SU-DHL-6 (cell line): ENCODE data around the gene HLA-B.

ENCODE experiments used
- H2AFZ ChIP-seq: fragments of 200-600 bp; sonication (generic); 2 replicates; pipeline ENCODE4 v1.6.1; 2014; ENCODE audit warnings: low read depth, mild to moderate bottlenecking, moderate library complexity, mixed read lengths, antibody characterized with exemption, low read length; ENCODE audit not compliant: severe bottlenecking
- H3F3A ChIP-seq: fragments of 200-600 bp; shearing (Covaris generic); 2 replicates; pipeline ENCODE4 v1.6.0; 2016; ENCODE audit warnings: antibody characterized with exemption, mild to moderate bottlenecking; ENCODE audit not compliant: insufficient read depth
- H3K27ac ChIP-seq: fragments of 200-600 bp; sonication (generic); 2 replicates; pipeline ENCODE4 v1.5.1; 2016; ENCODE audit warnings: low read depth, mild to moderate bottlenecking, low read length, moderate library complexity, mixed read lengths
- H3K27me3 ChIP-seq: fragments of 200-600 bp; sonication (generic), shearing (Covaris generic); 2 replicates; pipeline ENCODE4 v1.6.0; 2014; ENCODE audit warnings: mild to moderate bottlenecking, low read length
- H3K36me3 ChIP-seq: fragments of 200-600 bp; sonication (generic); 2 replicates; pipeline ENCODE4 v1.6.1; 2014; ENCODE audit warnings: mild to moderate bottlenecking, low read length, mixed read lengths
- H3K4me2 ChIP-seq: fragments of 300-600, 200-600 bp; shearing (Covaris generic), sonication (generic); 2 replicates; pipeline ENCODE4 v1.6.0; 2014; ENCODE audit warnings: low read length, low read depth, mild to moderate bottlenecking; ENCODE audit not compliant: poor library complexity, severe bottlenecking
- H3K4me3 ChIP-seq: fragments of 200-600 bp; sonication (generic); 2 replicates; pipeline ENCODE4 v1.5.1; 2014; ENCODE audit warnings: antibody characterized with exemption, low read length, mild to moderate bottlenecking, mixed read lengths; ENCODE audit not compliant: insufficient read depth, poor library complexity, severe bottlenecking
- H3K79me2 ChIP-seq: fragments of 200-600 bp; sonication (generic); 2 replicates; pipeline ENCODE4 v1.6.1; 2014; ENCODE audit warnings: mild to moderate bottlenecking, low read length, moderate library complexity; ENCODE audit not compliant: insufficient read depth
- H3K9ac ChIP-seq: fragments of 200-600 bp; sonication (generic); 2 replicates; pipeline ENCODE4 v1.7.0; 2014; ENCODE audit warnings: mild to moderate bottlenecking, low read length
- H3K9me2 ChIP-seq: fragments of 200-600 bp; sonication (generic); replicated peaks from 2 replicates; pipeline ENCODE4 v1.6.1; 2014; ENCODE audit warnings: low read length; ENCODE audit not compliant: insufficient read depth
- H3K9me3 ChIP-seq: fragments of 200-600 bp; sonication (generic); 2 replicates; pipeline ENCODE4 v1.6.1; 2014; ENCODE audit warnings: low read length, mixed read lengths; ENCODE audit not compliant: insufficient read depth
- H4K20me1 ChIP-seq: fragments of 200-600 bp; sonication (generic); 2 replicates; pipeline ENCODE4 v1.6.1; 2014; ENCODE audit warnings: low read depth, mild to moderate bottlenecking, antibody characterized with exemption, low read length, moderate library complexity, mixed read lengths
- EZH2phosphoT487 ChIP-seq: fragments of 200-600 bp; sonication (generic), shearing (Covaris generic); conservative IDR thresholded peaks from 2 replicates; pipeline ENCODE4 v1.6.1; 2018; ENCODE audit warnings: mild to moderate bottlenecking, antibody characterized with exemption, low read length, moderate library complexity, mixed read lengths
- TF ChIP-seq, protein P1 (sequence below): fragments of 200-600 bp; sonication (generic); IDR thresholded peaks from one replicate; pipeline ENCODE4 v1.5.1; 2017; ENCODE audit warnings: antibody characterized with exemption, mild to moderate bottlenecking, low read length, moderate library complexity; ENCODE audit not compliant: insufficient read depth, poor library complexity, severe bottlenecking

The HLA-B gene

DNA sequence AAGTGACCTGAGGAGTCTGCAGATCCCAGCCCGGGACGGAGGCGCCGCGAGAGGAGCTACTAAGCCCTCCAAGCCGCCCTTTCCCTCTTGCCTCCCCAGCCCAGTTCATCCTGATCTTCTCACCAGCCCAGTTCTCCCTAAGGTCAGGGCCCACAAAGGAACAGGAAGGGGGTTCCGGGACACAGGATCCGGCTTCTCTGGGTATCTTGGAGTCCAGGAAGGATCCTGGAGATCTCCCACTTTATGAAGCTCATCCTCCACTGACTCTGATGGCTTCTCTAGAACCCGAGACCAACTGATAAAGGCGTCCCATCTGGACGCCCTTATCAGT, 48.2 kb downstream of the HLA-B start:
- no peaks in the 10 kb centered on the region for H3K36me3 ChIP-seq
- TF ChIP-seq EZH2phosphoT487, result no peak
- TF ChIP-seq, protein P1, sequence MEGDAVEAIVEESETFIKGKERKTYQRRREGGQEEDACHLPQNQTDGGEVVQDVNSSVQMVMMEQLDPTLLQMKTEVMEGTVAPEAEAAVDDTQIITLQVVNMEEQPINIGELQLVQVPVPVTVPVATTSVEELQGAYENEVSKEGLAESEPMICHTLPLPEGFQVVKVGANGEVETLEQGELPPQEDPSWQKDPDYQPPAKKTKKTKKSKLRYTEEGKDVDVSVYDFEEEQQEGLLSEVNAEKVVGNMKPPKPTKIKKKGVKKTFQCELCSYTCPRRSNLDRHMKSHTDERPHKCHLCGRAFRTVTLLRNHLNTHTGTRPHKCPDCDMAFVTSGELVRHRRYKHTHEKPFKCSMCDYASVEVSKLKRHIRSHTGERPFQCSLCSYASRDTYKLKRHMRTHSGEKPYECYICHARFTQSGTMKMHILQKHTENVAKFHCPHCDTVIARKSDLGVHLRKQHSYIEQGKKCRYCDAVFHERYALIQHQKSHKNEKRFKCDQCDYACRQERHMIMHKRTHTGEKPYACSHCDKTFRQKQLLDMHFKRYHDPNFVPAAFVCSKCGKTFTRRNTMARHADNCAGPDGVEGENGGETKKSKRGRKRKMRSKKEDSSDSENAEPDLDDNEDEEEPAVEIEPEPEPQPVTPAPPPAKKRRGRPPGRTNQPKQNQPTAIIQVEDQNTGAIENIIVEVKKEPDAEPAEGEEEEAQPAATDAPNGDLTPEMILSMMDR, result no peak
- no peaks in the 10 kb centered on the region for H4K20me1 ChIP-seq
- no peak overlapping the region for H3K27ac ChIP-seq
- no peaks in the 10 kb centered on the region for H3K27me3 ChIP-seq
- no peaks in the 10 kb centered on the region for H3K9me3 ChIP-seq
- no peak overlapping the region for H2AFZ ChIP-seq
- no peaks in the 10 kb centered on the region for H3K9me2 ChIP-seq
- H3K4me2 ChIP-seq, result no peak overlapping the region
- no peak overlapping the region for H3K4me3 ChIP-seq
- no peaks in the 10 kb centered on the region for H3K79me2 ChIP-seq
- no peak overlapping the region for H3K9ac ChIP-seq
- no peaks in the 10 kb centered on the region for H3F3A ChIP-seq

GRCh38 chr6:31308050-31308844, 48.7 kb downstream of the HLA-B start:
- Histone ChIP-seq H3K79me2 (no peaks in the 10 kb centered on the region), H3K36me3 (no peaks in the 10 kb centered on the region), H2AFZ (no peak overlapping the region), H3F3A (no peaks in the 10 kb centered on the region), H3K27ac (no peak overlapping the region), H3K9ac (no peak overlapping the region), H3K4me2 (no peak overlapping the region), H3K9me2 (no peaks in the 10 kb centered on the region), H4K20me1 (no peaks in the 10 kb centered on the region), H3K9me3 (no peaks in the 10 kb centered on the region), H3K4me3 (no peak overlapping the region), H3K27me3 (no peaks in the 10 kb centered on the region)
- TF ChIP-seq, protein P1, result no peak
- no peak for TF ChIP-seq EZH2phosphoT487

GRCh38 chr6:31307669-31308049, 49.3 kb downstream of the HLA-B start:
- TF ChIP-seq, protein P1, result no peak
- no peak for TF ChIP-seq EZH2phosphoT487
- Histone ChIP-seq H3K4me3 (no peak overlapping the region), H3K27ac (no peak overlapping the region), H3F3A (no peaks in the 10 kb centered on the region), H3K4me2 (no peak overlapping the region), H3K9ac (no peak overlapping the region), H3K9me3 (no peaks in the 10 kb centered on the region), H3K79me2 (no peaks in the 10 kb centered on the region), H2AFZ (no peak overlapping the region), H4K20me1 (no peaks in the 10 kb centered on the region), H3K9me2 (no peaks in the 10 kb centered on the region), H3K36me3 (no peaks in the 10 kb centered on the region), H3K27me3 (no peaks in the 10 kb centered on the region)
